Pons (tissue), 1 donor: Measurements from ENCODE around the gene B4GALT2.

Source experiments
- DNase-seq: peaks from one replicate; pipeline ENCODE4 v3.0.0-alpha.2; 2016; ENCODE audit warnings: low spot score

Gene B4GALT2

GRCh38 chr1:43946236-43947060 is 32.6 kb upstream of the B4GALT2 start, which contains the start of gene IPO13:
Gene IPO13, plus strand, starts transcription at chr1:43946950. Its CDS starts 651 bp downstream, at chr1:43947601.
- DNase-seq, result peak; percentile 96

GRCh38 chr1:43947061-43947873 is 31.7 kb upstream of the B4GALT2 start:
- DNase-seq, result no peak

GRCh38 chr1:43947874-43948437 is 31.1 kb upstream of the B4GALT2 start:
- DNase-seq, result peak; percentile 59

- no peak for DNase-seq
Observed at GRCh38 chr1:43949678-43950077, 29.3 kb upstream of the B4GALT2 start.

- peak; percentile 28 for DNase-seq
Observed at GRCh38 chr1:43951021-43951985, 27.7 kb upstream of the B4GALT2 start.

GRCh38 chr1:43952731-43953346 is 26.2 kb upstream of the B4GALT2 start:
- DNase-seq, result peak; percentile 49

- no peak for DNase-seq
Observed at GRCh38 chr1:43953361-43953760, 25.6 kb upstream of the B4GALT2 start.

GRCh38 chr1:43954036-43954435 is 25.0 kb upstream of the B4GALT2 start:
- DNase-seq, result peak; percentile 97

GRCh38 chr1:43956234-43956633 is 22.8 kb upstream of the B4GALT2 start:
- DNase-seq, result no peak

- no peak for DNase-seq
Observed at GRCh38 chr1:43957407-43958040, 21.5 kb upstream of the B4GALT2 start.

- DNase-seq, result peak; percentile 71
Observed at GRCh38 chr1:43958351-43959255, 20.4 kb upstream of the B4GALT2 start.

- no peak for DNase-seq
Observed at GRCh38 chr1:43960798-43961197, 18.2 kb upstream of the B4GALT2 start.

GRCh38 chr1:43961692-43962091 is 17.3 kb upstream of the B4GALT2 start:
- DNase-seq, result peak; percentile 42

- peak; percentile 86 for DNase-seq
Observed at GRCh38 chr1:43962324-43962723, 16.7 kb upstream of the B4GALT2 start.

GRCh38 chr1:43963006-43963405 is 16.0 kb upstream of the B4GALT2 start:
- no peak for DNase-seq

- no peak for DNase-seq
Observed at GRCh38 chr1:43963890-43964289, 15.1 kb upstream of the B4GALT2 start.

- no peak for DNase-seq
Observed at GRCh38 chr1:43965316-43965715, 13.7 kb upstream of the B4GALT2 start.

GRCh38 chr1:43968348-43968948 is 10.6 kb upstream of the B4GALT2 start:
- DNase-seq, result no peak

GRCh38 chr1:43969416-43969745 is 9.6 kb upstream of the B4GALT2 start:
- DNase-seq, result no peak
